Endothelial cell (in vitro differentiated cells): ENCODE data around the gene PPP1CB. TPM values are rescaled to one million over a fixed set of nuclear protein-coding genes. Genes with fewer than 3 reads are reported as not detected.

Experiments
- DNase-seq: peaks from one replicate; pipeline ENCODE4 v3.0.0; 2021; ENCODE audit warnings: low spot score
- H3K27ac Mint-ChIP-seq: one replicate; pipeline ENCODE4 v1.8.0; 2021; ENCODE audit warnings: mixed read lengths, inconsistent platforms; ENCODE audit not compliant: unreplicated experiment
- H3K27me3 Mint-ChIP-seq: one replicate; pipeline ENCODE4 v1.8.0; 2021; ENCODE audit warnings: mild to moderate bottlenecking, moderate library complexity, mixed read lengths, inconsistent platforms; ENCODE audit not compliant: unreplicated experiment
- H3K36me3 Mint-ChIP-seq: one replicate; pipeline ENCODE4 v1.8.0; 2021; ENCODE audit warnings: mild to moderate bottlenecking, low read depth, mixed read lengths, inconsistent platforms; ENCODE audit not compliant: unreplicated experiment
- H3K4me1 Mint-ChIP-seq: one replicate; pipeline ENCODE4 v1.8.0; 2021; ENCODE audit warnings: mild to moderate bottlenecking, mixed read lengths, inconsistent platforms; ENCODE audit not compliant: unreplicated experiment
- H3K4me3 Mint-ChIP-seq: one replicate; pipeline ENCODE4 v1.8.0; 2021; ENCODE audit warnings: mild to moderate bottlenecking, mixed read lengths, inconsistent platforms; ENCODE audit not compliant: unreplicated experiment
- H3K9me3 Mint-ChIP-seq: one replicate; pipeline ENCODE4 v1.8.0; 2021; ENCODE audit warnings: mixed read lengths, inconsistent platforms; ENCODE audit not compliant: unreplicated experiment
- CTCF ChIP-seq: fragments of 200-600 bp; sonication (generic); IDR thresholded peaks from one replicate; pipeline ENCODE4 v1.5.0; 2021; ENCODE audit warnings: antibody characterized with exemption; ENCODE audit not compliant: unreplicated experiment
- total RNA-seq: library from RNA; stranded (reverse); fragmentation: NEBNext Ultra II Directional; extraction: Animal tissue kit (Norgen Biotek cat#: 25700); gene quantifications from one replicate; pipeline ENCODE4 v1.2.1, GENCODE V29; 2021; ENCODE audit not compliant: unreplicated experiment

PPP1CB gene
- total RNA-seq, 1 donor from 2014 or later: 125 TPM

- no peaks in the 10 kb centered on the region for H3K36me3 Mint-ChIP-seq
- TF ChIP-seq CTCF: no peak
- no peak overlapping the region for H3K27ac Mint-ChIP-seq
- no peaks in the 10 kb centered on the region for H3K27me3 Mint-ChIP-seq
- H3K9me3 Mint-ChIP-seq: no peaks in the 10 kb centered on the region
- no peak for DNase-seq
- peaks cover 9% of the 10 kb centered on the region for H3K4me1 Mint-ChIP-seq
- H3K4me3 Mint-ChIP-seq: no peak overlapping the region
Measured at GRCh38 chr2:28726177-28726576, 25.5 kb upstream of the PPP1CB start.

DNA sequence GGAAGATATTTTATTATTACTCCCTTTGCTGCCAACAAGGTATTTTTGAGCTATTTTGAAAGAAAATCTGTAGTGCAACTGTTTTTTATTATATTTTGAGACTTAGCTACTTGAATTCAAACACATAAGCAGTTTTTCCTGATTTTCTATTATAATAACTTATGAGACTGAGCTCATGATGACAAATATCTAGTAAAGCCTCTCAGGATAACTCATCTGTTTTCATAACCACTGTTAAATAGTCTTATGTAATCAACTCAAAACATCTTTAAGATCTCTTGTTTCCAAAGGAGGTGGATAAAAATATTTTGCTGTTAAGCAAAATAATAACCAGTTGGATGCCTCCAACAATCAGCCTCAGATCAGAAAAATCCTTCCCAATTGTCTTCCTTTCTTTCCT lies 21.9 kb upstream of the PPP1CB start:
- Mint-ChIP-seq H3K36me3 (no peaks in the 10 kb centered on the region), H3K27me3 (no peaks in the 10 kb centered on the region), H3K27ac (no peak overlapping the region), H3K4me1 (peaks cover 9% of the 10 kb centered on the region), H3K4me3 (no peak overlapping the region), H3K9me3 (no peaks in the 10 kb centered on the region)
- DNase-seq: no peak
- TF ChIP-seq CTCF: no peak

DNA sequence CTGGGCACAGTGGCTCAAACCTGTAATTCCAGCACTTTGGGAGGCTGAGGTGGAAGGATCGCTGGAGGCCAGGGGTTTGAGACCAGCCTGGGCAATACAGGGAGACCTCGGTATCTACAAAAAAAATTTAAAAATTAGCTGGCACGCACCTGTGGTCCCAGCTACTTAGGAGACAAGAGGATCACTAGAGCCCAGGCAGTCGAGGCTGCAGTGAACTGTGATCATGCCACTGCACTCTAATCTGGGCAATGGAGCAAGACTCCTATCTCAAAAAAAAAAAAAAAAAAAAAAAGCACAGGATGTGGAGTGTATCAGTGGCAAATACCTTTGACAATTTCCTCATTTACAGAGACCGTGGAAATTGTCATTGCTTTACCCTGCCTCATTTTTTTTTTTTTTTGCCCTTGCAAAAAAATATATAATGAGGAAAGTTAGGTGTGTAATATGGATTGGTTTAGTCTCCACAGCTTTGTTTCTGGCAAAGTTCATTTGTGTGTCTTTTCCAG lies 20.9 kb upstream of the PPP1CB start:
- H3K36me3 Mint-ChIP-seq: no peaks in the 10 kb centered on the region
- H3K9me3 Mint-ChIP-seq: no peaks in the 10 kb centered on the region
- no peak overlapping the region for H3K4me3 Mint-ChIP-seq
- peaks cover 9% of the 10 kb centered on the region for H3K4me1 Mint-ChIP-seq
- DNase-seq: no peak
- no peaks in the 10 kb centered on the region for H3K27me3 Mint-ChIP-seq
- TF ChIP-seq CTCF: no peak
- H3K27ac Mint-ChIP-seq: no peak overlapping the region

GRCh38 chr2:28735511-28735910 lies 16.1 kb upstream of the PPP1CB start:
- Mint-ChIP-seq H3K36me3 (no peaks in the 10 kb centered on the region), H3K27me3 (no peaks in the 10 kb centered on the region), H3K4me1 (peaks cover 1% of the 10 kb centered on the region), H3K27ac (no peak overlapping the region), H3K9me3 (peaks cover 5% of the 10 kb centered on the region), H3K4me3 (no peak overlapping the region)
- no peak for DNase-seq
- TF ChIP-seq CTCF: no peak

- H3K27ac Mint-ChIP-seq: no peak overlapping the region
- H3K4me1 Mint-ChIP-seq: no peaks in the 10 kb centered on the region
- H3K4me3 Mint-ChIP-seq: no peak overlapping the region
- no peak for DNase-seq
- H3K9me3 Mint-ChIP-seq: peaks cover 5% of the 10 kb centered on the region
- TF ChIP-seq CTCF: no peak
- no peaks in the 10 kb centered on the region for H3K27me3 Mint-ChIP-seq
- H3K36me3 Mint-ChIP-seq: no peaks in the 10 kb centered on the region
Measured at GRCh38 chr2:28736034-28736433, 15.6 kb upstream of the PPP1CB start.
